ENCODE data around the gene ERRFI1. TPM values are rescaled to one million over a fixed set of nuclear protein-coding genes. Genes with fewer than 3 reads are reported as not detected.

ERRFI1 gene
- total RNA-seq, 2 donors from 2014 or later = 101 to 158 TPM

GRCh38 chr1:8065369-8065768 is 39.3 kb upstream of the ERRFI1 start:
- Histone ChIP-seq H3K27me3 (replicated peaks; ENCODE audit: insufficient read depth) (no peaks in the 10 kb centered on the region), H3K27ac (no peak overlapping the region), H3K36me3 (no peaks in the 10 kb centered on the region), H3K9me3 (no peaks in the 10 kb centered on the region), H3K4me1 (ENCODE audit: control insufficient read depth in 1 of 2, low read depth in 2 of 2) (peaks cover 8 to 35% of the 10 kb centered on the region in 2 donors), H3K4me3 (no peak overlapping the region)
- ATAC-seq (ENCODE audit: insufficient number of reproducible peaks, low FRiP score, low read depth) (no peak), DNase-seq (ENCODE audit: low spot score) (no peak)
- TF ChIP-seq CTCF (IDR thresholded peaks at IDR 0.05) = no peak

- Histone ChIP-seq H3K9me3 (no peaks in the 10 kb centered on the region), H3K4me3 (no peak overlapping the region), H3K27ac (peak overlapping the region; percentile 95 to 96), H3K27me3 (replicated peaks; ENCODE audit: insufficient read depth) (no peaks in the 10 kb centered on the region), H3K36me3 (no peaks in the 10 kb centered on the region), H3K4me1 (ENCODE audit: control insufficient read depth in 1 of 2, low read depth in 2 of 2) (peaks cover 21 to 50% of the 10 kb centered on the region in 2 donors)
- TF ChIP-seq CTCF (IDR thresholded peaks at IDR 0.05) = no peak
- no peak for ATAC-seq (ENCODE audit: insufficient number of reproducible peaks, low FRiP score, low read depth)
- no peak for DNase-seq (ENCODE audit: low spot score)
Measured at GRCh38 chr1:8063298-8064036, 37.4 kb upstream of the ERRFI1 start.

GRCh38 chr1:8062861-8063260 is 36.8 kb upstream of the ERRFI1 start:
- ATAC-seq (ENCODE audit: insufficient number of reproducible peaks, low FRiP score, low read depth) (no peak), DNase-seq (ENCODE audit: low spot score) (no peak)
- Histone ChIP-seq H3K27ac (peak overlapping the region; percentile 95 to 96), H3K27me3 (replicated peaks; ENCODE audit: insufficient read depth) (no peaks in the 10 kb centered on the region), H3K4me1 (ENCODE audit: control insufficient read depth in 1 of 2, low read depth in 2 of 2) (peaks cover 21 to 55% of the 10 kb centered on the region in 2 donors), H3K4me3 (no peak overlapping the region), H3K36me3 (no peaks in the 10 kb centered on the region), H3K9me3 (no peaks in the 10 kb centered on the region)
- no peak for TF ChIP-seq CTCF (IDR thresholded peaks at IDR 0.05)

GRCh38 chr1:8061673-8062386 is 35.7 kb upstream of the ERRFI1 start:
- peaks cover 21 to 55% of the 10 kb centered on the region in 2 donors for H3K4me1 ChIP-seq (ENCODE audit: control insufficient read depth in 1 of 2, low read depth in 2 of 2)
- peak overlapping the region; percentile 95 to 96 for H3K27ac ChIP-seq
- H3K36me3 ChIP-seq = no peaks in the 10 kb centered on the region
- ATAC-seq (ENCODE audit: insufficient number of reproducible peaks, low FRiP score, low read depth) (peak; percentile 65), DNase-seq (ENCODE audit: low spot score) (no peak)
- H3K27me3 ChIP-seq (replicated peaks; ENCODE audit: insufficient read depth) = no peaks in the 10 kb centered on the region
- H3K4me3 ChIP-seq = peak overlapping the region; percentile 59
- TF ChIP-seq CTCF (IDR thresholded peaks at IDR 0.05) = peak; percentile 17
- H3K9me3 ChIP-seq = no peaks in the 10 kb centered on the region

GRCh38 chr1:8061210-8061609 is 35.1 kb upstream of the ERRFI1 start:
- H3K27me3 ChIP-seq (replicated peaks; ENCODE audit: insufficient read depth) = no peaks in the 10 kb centered on the region
- peaks cover 21 to 55% of the 10 kb centered on the region in 2 donors for H3K4me1 ChIP-seq (ENCODE audit: control insufficient read depth in 1 of 2, low read depth in 2 of 2)
- H3K27ac ChIP-seq = peak overlapping the region; percentile 95 to 96
- DNase-seq (ENCODE audit: low spot score) (no peak), ATAC-seq (ENCODE audit: insufficient number of reproducible peaks, low FRiP score, low read depth) (peak; percentile 87)
- no peaks in the 10 kb centered on the region for H3K36me3 ChIP-seq
- H3K4me3 ChIP-seq = peak overlapping the region; percentile 59
- H3K9me3 ChIP-seq = no peaks in the 10 kb centered on the region
- TF ChIP-seq CTCF (IDR thresholded peaks at IDR 0.05) = no peak

Measured in thoracic aorta (tissue), 2 donors.